ENCODE results near the gene GALNT18.

DNA sequence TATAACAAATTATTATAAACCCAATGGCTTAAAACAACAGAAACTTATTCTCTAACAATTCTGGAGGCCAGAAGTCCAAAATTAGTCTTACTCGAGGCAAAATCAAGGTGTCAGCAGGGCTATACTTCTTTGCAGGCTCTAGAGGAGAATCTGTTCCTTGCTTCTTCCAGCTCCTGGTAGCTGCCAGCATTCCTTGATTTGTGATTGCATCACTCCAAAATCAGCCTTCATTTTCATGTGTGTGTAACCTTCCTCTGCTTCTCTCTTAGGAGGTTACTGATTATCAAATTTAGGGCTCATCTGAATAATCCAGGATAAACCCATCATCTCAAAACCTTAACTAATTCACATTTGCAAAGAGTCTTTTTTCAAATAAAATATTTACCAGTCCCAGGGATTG, 23.6 kb downstream of the GALNT18 start:
- TF ChIP-seq, protein P1, sequence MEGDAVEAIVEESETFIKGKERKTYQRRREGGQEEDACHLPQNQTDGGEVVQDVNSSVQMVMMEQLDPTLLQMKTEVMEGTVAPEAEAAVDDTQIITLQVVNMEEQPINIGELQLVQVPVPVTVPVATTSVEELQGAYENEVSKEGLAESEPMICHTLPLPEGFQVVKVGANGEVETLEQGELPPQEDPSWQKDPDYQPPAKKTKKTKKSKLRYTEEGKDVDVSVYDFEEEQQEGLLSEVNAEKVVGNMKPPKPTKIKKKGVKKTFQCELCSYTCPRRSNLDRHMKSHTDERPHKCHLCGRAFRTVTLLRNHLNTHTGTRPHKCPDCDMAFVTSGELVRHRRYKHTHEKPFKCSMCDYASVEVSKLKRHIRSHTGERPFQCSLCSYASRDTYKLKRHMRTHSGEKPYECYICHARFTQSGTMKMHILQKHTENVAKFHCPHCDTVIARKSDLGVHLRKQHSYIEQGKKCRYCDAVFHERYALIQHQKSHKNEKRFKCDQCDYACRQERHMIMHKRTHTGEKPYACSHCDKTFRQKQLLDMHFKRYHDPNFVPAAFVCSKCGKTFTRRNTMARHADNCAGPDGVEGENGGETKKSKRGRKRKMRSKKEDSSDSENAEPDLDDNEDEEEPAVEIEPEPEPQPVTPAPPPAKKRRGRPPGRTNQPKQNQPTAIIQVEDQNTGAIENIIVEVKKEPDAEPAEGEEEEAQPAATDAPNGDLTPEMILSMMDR (IDR thresholded peaks at IDR 0.05; ENCODE audit: insufficient read depth, low read length, poor library complexity, severe bottlenecking), result no peak
- no peak for TF ChIP-seq EZH2phosphoT487 (conservative IDR thresholded peaks at IDR 0.05; ENCODE audit: low read length)

Data from SU-DHL-6 (cell line).